Measurements from ENCODE around the gene FRMD8.

Gene FRMD8

DNA sequence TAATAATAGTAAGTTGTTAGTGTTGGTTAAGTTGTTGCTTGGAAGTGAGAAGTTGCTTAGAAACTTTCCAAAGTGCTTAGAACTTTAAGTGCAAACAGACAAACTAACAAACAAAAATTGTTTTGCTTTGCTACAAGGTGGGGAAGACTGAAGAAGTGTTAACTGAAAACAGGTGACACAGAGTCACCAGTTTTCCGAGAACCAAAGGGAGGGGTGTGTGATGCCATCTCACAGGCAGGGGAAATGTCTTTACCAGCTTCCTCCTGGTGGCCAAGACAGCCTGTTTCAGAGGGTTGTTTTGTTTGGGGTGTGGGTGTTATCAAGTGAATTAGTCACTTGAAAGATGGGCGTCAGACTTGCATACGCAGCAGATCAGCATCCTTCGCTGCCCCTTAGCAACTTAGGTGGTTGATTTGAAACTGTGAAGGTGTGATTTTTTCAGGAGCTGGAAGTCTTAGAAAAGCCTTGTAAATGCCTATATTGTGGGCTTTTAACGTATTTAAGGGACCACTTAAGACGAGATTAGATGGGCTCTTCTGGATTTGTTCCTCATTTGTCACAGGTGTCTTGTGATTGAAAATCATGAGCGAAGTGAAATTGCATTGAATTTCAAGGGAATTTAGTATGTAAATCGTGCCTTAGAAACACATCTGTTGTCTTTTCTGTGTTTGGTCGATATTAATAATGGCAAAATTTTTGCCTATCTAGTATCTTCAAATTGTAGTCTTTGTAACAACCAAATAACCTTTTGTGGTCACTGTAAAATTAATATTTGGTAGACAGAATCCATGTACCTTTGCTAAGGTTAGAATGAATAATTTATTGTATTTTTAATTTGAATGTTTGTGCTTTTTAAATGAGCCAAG is 38.9 kb downstream of the FRMD8 start:
- DNase-seq (ENCODE audit: low read depth), result peak; percentile 70

DNA sequence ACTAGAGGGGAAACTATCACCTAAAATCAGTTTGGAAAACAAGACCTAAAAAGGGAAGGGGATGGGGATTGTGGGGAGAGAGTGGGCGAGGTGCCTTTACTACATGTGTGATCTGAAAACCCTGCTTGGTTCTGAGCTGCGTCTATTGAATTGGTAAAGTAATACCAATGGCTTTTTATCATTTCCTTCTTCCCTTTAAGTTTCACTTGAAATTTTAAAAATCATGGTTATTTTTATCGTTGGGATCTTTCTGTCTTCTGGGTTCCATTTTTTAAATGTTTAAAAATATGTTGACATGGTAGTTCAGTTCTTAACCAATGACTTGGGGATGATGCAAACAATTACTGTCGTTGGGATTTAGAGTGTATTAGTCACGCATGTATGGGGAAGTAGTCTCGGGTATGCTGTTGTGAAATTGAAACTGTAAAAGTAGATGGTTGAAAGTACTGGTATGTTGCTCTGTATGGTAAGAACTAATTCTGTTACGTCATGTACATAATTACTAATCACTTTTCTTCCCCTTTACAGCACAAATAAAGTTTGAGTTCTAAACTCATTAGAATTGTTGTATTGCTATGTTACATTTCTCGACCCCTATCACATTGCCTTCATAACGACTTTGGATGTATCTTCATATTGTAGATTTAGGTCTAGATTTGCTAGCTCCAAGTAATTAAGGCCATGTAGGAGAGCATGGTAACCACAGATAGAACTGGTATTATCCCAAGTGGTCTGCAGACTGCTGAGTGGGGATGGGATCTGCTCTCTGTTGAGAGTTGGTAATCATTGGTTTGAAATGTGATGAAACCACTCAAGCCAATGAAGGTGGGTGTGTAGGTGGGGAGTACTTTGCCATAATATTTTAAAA is 39.8 kb downstream of the FRMD8 start:
- DNase-seq (ENCODE audit: low read depth), result no peak

DNA sequence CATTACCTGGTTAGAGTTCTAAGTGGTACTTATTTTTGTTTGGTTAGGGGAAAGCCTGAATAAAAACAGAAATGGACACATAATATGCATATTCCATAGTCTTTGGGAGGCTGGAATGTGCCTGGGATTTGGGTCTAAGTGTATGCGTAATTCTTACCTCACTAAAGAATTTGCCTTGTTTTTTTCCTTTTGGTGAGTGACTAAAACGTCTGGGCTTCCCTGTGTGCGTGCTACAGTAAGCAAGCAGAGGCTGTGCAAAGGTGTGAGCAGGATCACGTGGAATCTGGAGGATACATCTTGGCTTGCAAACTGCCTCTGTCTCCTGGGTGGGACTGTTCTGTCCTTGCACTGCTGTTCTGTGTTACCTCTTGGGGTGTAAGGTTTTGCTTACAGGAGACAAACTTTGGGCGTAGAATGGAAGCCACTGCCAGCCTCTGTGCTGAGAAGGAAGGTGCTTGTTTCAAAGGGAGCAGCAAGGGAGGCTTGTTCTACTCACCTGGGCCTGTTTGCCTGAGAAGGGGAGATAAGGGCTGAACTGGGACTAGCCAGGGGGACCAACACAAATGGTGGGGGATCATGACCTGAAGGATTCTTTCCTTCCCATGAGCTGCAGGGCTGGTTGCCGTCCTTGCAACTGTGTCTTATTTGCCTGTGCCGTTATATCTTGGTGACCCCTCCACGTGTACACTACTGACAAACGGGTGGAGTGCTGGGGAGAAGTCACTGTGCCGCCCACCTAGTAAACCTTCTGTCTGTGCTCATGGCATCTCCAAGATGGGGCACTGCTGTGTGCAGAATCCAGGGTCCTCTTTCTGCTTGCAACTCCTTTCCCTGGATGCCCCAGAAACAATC is 40.6 kb downstream of the FRMD8 start:
- no peak for DNase-seq (ENCODE audit: low read depth)

DNA sequence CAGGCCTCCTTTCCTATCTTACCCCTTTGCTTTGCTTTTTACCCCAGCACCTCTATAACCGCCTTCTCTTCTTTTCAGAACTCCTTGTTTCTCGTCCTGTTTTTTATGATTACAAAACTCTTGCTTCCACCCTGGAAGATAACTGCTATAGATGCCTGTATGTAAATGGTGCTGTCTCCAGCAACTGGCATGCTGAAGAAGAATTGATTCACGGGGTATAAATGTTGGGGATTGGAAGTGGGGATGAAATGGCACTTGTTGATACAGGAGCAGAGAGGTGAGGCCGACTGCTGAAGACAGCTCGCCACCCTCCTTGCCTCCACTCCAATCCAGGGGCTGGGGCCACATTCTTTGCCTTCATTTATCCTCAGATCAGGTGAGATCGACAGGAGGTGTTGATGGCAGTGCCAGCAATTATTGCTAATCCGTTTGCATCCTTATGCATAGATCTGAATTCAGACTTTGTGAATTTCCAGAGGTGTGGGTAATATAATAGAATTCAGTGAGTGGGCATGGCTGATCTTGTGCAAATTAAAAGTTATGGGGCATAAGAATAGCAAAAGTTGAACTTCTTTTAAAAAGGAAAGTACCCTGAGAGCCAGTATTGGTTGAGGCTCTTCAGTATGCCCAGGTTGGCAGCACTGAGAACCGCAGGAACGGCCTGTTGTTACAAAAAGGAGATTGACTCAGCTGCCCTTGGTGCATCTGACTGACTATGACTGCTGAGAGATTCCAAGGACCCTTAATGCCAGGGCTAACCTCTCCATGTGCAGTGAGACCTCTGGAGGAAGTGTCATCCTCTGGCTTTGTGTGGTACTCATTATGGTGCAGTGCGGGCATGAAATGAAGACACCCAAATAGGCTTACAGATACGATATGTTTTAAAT is 41.5 kb downstream of the FRMD8 start:
- DNase-seq (ENCODE audit: low read depth), result no peak

DNA sequence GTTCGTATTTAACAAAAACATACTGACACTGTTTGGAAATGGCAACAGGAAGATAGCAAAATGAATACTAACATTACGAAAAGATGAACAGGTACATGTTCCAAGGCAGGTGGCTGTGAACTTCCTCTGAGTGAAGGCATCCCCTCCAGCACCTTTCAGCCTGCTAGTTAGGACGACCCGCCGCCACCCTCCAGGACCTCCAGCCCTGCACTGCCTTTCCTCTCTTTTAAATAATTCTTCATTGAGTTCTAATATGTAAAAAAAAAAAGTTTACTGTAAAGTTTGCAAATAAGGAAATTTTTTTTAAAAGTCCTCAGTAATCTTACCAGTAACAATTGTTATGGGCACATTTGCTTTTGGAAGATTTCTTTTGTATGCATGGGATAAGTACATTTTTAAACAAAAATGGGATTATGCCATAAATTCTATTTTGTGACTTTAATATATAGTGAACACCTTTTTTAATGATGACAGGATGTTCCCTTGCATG is 42.2 kb downstream of the FRMD8 start:
- DNase-seq (ENCODE audit: low read depth), result no peak

DNA sequence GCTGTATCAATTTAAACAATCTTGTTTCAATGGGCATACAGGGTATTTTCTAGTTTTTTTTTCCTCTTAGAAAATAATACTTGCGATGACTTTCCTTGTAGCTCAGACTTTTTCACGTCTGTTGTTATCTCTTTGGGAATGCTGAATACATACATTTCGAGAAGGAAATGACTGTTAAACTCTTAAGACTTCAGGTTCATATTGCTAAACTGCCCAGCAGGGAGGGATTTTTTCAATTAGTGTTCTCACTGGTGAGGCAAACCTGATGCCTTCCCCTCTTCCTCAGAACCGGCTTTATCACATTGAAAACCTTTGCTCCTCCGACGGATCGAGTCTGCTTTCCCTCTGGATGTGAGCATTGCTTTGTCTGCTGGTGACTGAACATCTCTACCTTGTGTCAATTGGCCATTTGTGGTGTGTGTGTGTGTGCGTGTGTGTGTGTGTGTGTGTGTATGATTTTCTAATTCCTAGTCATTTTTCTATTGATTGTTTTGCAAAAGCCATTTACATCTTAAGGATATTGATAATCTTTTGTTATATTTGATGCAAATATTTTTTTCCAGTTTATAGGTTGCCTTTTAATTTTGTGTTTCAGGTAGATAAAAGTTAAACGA is 42.7 kb downstream of the FRMD8 start:
- no peak for DNase-seq (ENCODE audit: low read depth)

DNA sequence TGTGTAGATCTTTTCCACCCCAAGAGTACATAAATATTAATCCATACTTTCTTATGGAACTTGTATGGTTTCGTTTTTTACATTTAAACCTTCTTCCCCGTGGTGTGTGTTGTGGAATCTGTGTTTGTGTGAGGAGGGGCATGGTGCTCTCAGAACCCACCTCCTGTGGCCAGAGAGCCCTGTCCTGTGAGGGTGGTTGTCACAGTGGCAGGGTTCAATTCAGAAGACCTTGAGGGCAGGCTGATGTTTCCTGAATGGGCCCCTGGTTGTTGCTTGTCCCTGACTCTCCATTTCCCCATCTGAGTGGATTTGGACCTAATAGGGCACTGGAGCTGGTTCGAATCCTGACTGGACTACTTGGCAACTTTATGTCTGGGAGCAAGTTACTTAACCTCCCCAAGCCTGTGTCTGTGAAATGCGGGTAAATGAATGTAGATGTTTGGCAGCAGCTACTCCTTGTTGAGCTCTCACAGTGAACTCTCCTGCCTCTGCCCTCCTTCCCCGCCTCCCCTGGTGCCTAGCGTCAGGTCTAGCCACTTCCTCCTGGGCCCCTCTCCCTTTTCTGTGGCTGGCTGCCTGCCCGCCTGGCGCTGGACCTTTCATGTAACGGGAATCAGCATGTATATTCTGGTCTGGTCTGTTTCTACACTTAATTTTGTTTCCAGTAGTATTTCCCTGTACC is 43.4 kb downstream of the FRMD8 start:
- no peak for DNase-seq (ENCODE audit: low read depth)

DNA sequence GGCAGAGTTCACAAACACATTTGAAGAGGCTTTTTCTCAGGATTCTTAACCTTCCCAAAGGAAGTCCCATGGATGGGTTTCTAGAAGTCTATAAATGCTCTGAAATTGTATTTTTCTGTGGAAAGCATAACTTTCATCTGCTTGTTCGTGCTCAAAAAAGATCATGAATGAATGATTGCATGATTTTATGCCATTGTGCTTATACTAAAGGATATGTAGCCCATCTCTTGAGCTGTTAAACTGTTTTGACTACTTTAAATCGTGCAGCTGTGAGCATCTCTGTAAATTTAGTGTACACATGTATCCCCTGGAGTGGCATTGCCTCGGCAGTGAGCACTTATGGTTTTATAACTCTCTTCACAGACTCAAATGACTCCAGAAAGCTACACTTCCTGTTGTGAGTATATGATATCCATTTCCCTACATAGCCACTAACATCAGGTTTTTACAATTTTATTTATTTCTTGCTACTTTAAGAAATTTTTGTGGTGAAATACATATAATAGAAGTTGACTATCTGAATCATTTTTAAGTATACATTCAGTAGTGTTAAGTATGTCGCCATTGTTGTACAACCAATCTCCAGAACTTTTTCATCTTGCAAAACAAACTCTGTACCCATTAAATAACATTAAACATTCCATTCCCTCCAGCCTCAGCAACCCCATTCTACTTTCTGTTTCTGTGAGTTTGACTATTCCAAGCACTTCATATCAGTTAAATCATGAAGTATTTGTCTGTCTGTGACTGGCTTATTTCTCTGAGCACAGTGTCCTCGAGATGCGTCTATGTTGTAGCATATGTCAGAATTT is 44.2 kb downstream of the FRMD8 start:
- no peak for DNase-seq (ENCODE audit: low read depth)

DNA sequence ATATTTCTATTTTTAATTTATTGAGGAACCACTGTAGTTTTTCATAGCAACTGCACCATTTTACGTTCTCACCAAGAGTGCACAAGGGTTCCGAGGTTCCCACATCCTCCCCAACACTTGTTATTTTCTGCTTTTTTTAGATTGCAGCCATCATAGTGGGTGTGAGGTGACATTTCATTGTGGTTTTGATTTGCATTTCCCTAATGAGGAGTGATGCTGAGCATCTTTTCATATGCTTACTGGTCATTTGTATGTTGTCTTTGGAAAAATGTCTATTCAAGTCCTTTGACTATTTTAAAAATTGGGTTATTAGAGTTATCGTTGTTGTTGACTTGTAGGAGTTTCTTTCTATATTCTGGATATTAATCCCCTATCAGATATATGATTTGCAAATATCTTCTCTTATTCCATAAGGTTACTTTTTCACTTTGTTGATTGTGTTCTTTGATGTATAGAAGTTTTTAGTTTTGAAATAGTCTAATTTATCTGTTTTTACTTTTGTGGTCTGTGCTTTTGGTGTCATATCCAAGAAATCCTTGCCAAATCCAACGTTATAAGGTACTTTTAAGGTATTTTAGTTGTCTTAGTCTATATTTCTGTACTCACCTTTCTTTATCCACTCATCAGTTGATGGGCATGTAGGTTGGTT is 45.1 kb downstream of the FRMD8 start:
- no peak for DNase-seq (ENCODE audit: low read depth)

DNA sequence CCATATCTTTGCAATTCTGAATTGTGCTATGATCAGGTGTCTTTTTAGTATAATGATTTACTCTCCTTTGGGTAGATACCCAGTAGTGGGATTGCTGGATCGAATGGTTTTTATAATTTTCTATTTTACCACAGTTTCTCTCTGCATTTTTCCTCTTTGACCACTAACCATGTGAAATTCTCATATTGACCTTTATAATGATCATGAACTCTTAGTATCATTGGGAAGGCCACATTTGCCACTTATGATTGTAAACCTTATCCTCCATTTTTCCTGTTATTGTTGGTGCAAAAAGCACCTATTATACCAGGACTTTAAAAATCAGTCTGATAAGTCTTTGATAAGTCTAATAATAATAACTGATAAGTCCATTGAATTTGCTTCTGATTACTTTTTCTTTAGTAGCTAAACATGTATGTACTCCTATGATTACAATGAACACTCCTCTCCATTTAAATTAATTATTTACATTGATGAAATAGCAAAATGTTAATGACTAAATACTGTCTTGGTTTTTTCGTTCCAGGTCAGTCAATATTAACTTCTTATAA is 45.7 kb downstream of the FRMD8 start:
- DNase-seq (ENCODE audit: low read depth), result no peak

DNA sequence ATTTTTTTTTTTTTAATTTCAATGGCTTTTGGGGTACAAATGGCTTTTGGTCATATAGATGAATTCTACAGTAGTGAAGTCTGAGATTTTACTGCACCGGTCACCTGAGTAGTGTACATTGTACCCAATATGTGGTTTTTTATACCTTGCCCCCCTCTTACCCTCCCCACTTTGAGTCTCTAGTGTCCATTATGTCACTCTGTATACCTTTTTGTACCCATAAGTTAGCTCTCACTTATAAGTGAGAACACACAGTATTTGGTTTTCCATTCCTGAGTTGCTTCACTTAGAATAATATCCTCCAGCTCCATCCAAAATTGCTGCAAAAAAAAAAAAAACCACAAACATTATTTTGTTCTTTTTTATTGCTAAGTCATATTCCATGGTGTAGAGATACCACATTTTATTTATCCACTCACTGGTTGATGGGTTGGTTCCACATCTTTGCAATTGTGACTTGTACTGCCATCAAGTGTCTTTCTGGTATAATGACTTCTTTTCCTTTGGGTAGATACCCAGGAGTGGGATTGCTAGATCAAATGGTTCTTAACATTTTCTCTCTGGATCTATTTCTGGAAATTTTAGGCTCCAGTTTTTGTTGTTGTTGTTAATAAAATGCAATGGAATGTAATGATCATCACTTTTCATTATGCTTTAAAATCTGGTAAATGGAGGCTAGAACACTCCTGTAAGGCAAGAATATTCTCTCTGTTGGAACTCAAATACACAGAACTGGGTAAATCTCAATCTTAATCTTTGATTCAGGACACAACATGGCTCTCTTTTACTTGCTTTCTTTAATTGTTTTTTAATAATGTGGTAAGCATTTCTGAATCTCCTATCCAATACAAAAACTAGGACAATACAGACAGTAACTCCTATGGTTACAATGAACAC is 46.5 kb downstream of the FRMD8 start:
- DNase-seq (ENCODE audit: low read depth), result no peak

DNA sequence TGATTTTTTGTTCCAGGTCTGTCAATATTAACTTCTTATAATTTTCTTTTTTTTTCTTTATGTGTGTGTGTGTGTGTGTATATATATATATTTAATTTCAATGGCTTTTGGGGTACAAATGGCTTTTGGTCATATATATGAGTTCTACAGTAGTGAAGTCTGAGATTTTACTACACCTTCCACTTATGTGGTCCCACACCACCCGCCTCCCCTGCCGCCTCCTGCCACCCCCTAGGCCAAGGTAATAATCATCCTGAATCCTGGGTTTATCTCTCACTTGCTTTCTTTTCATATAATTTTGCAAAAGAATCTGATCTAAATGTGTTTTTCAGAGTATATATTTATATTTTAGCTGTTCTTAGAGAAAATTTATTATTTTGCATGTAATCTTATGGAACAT is 47.2 kb downstream of the FRMD8 start:
- no peak for DNase-seq (ENCODE audit: low read depth)

DNA sequence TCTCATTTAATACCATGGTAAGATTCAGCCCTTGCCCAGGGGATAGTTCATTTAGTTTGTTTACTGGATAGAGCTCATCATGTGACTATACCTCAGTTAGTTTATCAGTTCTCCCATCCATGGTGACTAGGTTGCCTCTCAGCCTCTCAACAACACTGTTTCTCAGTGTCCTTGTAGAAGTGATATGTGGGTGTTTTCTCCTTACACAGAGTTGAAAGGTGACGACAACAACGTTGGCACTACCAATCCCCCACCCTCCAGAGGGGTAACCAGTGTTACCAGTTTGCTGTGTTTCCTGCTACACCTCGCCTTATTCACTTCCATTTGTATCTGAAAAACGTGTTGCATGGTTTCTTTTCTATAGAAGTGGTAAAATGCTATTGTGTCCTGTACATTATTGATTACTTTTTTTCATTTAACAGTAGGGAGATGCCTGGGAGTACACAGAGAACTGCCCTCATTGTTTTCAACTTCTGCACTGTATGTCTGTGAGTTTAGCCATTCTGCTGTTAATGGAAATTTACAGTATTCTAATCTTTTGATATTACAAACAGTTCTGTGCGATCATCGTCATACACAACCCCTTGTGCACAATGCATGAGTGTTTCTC is 47.7 kb downstream of the FRMD8 start:
- DNase-seq (ENCODE audit: low read depth), result no peak

DNA sequence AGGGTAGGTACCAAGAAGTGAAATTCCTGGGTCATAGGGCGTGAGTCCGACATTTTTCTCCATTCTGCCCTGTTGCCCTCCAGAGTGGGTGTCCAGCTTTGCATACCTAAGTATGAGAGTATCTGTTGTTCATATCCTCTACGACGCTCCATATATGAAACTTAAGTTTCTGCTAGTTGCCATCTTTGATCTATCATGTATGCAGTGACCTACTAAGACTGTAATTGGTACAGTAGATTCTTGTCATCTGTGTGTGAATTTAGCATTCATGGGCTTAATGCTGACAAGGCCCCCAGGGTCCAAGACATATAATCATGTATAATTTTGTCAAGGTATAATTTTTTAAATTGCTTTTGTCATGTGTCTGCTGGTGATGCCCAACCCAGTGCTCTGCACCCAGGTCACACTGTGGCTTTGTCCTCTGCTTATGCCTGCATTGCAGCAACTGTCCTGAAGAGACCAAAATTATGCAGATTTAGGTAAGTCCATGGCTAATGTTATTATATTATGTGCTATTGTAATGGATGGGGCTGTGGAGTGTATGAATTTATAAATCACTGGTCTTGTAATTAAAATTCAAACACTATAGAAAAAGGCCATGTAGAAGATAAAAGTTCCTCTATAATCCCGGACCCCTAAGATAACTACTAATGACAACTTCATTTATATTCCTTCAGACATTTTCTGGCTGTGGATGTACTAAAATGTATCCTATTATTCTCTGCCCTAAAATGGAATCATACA is 48.4 kb downstream of the FRMD8 start:
- DNase-seq (ENCODE audit: low read depth), result no peak

DNA sequence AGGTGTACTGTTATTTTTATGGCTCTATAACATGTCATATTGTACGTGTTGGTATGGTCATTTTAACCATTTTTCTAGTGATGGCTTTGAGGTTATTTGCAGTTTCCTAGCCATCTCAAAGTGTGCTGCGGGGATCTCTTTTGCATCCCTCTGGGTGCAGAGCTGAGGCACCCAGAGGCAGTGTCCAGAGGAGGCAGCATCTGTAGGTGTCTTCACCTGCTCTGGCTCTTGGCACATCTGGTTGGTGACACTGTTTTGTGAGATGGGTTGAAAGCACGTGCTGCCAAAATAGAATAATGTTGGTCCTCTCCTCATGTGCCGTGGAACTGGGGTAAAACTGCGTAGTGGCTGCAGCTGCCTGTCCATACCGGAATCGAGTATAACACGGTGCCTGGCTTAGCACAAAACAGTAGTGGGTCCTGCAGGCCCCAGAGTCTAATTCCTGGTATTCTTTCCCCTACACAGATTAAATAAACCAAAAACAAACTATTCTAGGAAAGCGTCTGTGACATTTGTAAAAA is 49.0 kb downstream of the FRMD8 start:
- DNase-seq (ENCODE audit: low read depth), result no peak

DNA sequence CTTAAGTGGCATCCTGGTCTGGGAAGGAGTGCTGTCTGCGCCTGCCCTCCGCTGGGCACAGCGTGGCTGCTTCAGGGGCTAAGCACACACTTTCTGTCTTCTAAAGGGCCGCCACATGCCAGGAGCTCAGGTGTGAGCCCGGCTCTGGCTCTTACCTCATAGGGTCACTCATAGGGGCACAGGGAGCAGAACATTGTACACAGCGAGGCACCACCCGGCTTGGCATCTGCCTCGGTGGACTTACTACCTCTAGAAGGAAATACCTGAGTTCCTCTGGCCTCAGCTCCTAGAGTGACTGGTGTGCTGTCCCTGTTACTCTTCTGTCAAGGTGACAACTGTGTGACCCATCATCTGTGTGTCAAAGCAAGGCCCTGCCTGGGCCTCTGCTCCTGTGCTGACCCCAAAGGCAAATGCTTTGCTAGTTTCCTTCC is 49.6 kb downstream of the FRMD8 start:
- no peak for DNase-seq (ENCODE audit: low read depth)
